NB4 (cell line): Measurements from ENCODE around the gene MRPS9.

Source experiments
- CTCF ChIP-seq: IDR thresholded peaks from one replicate; pipeline ENCODE4 v1.5.1; 2012; ENCODE audit warnings: low read depth, low read length
- POLR2A ChIP-seq: IDR thresholded peaks from 2 replicates; pipeline ENCODE4 v1.6.1; 2011; ENCODE audit warnings: mild to moderate bottlenecking; ENCODE audit not compliant: insufficient read length; ENCODE audit errors: extremely low read depth

GRCh38 chr2:105100046-105100840, 62.4 kb downstream of the MRPS9 start:
- TF ChIP-seq POLR2A (no peak), CTCF (no peak)
